ENCODE measurements around the gene AVEN. TPM values are rescaled to one million over a fixed set of nuclear protein-coding genes. Genes with fewer than 3 reads are reported as not detected.
"Not testable (repeated sequence)": the region's sequence is repeated elsewhere in the genome, so short reads cannot be mapped to it uniquely, and the experiment has no call there.

AVEN gene
- total RNA-seq, 2 donors from 2014 or later: 18.9 to 20.7 TPM

- peaks cover under 1% of the 10 kb centered on the region for H3K9me3 ChIP-seq (ENCODE audit: control insufficient read depth, low read length)
- Mint-ChIP-seq H3K27me3 (ENCODE audit: insufficient read depth) (peaks cover 7% of the 10 kb centered on the region), H3K4me1 (peaks cover 6% of the 10 kb centered on the region), H3K27ac (no peak overlapping the region), H3K4me3 (no peak overlapping the region), H3K36me3 (ENCODE audit: low read depth) (no peaks in the 10 kb centered on the region), H3K9me3 (peaks cover 10% of the 10 kb centered on the region)
- no peaks in the 10 kb centered on the region for H3K4me1 ChIP-seq (ENCODE audit: control insufficient read depth, insufficient read depth, low read length)
- no peak overlapping the region for H3K9ac ChIP-seq (ENCODE audit: extremely low read depth, low read length, poor library complexity, severe bottlenecking)
- no peak overlapping the region for H3K27ac ChIP-seq (ENCODE audit: low read depth, low read length)
- no peak for TF ChIP-seq CTCF (conservative IDR thresholded peaks at IDR 0.05)
- WGBS, 2 experiments (ENCODE audit: insufficient coverage in 1 of 2, insufficient read length in 1 of 2): 94 to 100% methylated on average over 1 to 5 of the region's 5 CpGs
- H3K36me3 ChIP-seq (ENCODE audit: control insufficient read depth, insufficient read depth, low read length): no peaks in the 10 kb centered on the region
- DNase-seq: no peak
- no peak overlapping the region for H3K4me3 ChIP-seq (ENCODE audit: low read length)
- H3K27me3 ChIP-seq (ENCODE audit: control insufficient read depth, insufficient read depth, low read length, poor library complexity, severe bottlenecking): no peaks in the 10 kb centered on the region
Measured at GRCh38 chr15:34056911-34057310, 17.9 kb upstream of the AVEN start.

GRCh38 chr15:34055868-34056595 is 17.0 kb upstream of the AVEN start:
- peaks cover 9% of the 10 kb centered on the region for H3K27me3 Mint-ChIP-seq (ENCODE audit: insufficient read depth)
- H3K27ac ChIP-seq (ENCODE audit: low read depth, low read length): no peak overlapping the region
- H3K36me3 ChIP-seq (ENCODE audit: control insufficient read depth, insufficient read depth, low read length): no peaks in the 10 kb centered on the region
- no peak overlapping the region for H3K4me3 ChIP-seq (ENCODE audit: low read length)
- 85 to 91% methylated on average over 3 of the region's 3 CpGs for WGBS, 2 experiments (ENCODE audit: insufficient coverage in 1 of 2, insufficient read length in 1 of 2)
- H3K9me3 Mint-ChIP-seq: peaks cover 19% of the 10 kb centered on the region
- no peaks in the 10 kb centered on the region for H3K27me3 ChIP-seq (ENCODE audit: control insufficient read depth, insufficient read depth, low read length, poor library complexity, severe bottlenecking)
- H3K36me3 Mint-ChIP-seq (ENCODE audit: low read depth): no peaks in the 10 kb centered on the region
- no peaks in the 10 kb centered on the region for H3K4me1 ChIP-seq (ENCODE audit: control insufficient read depth, insufficient read depth, low read length)
- H3K9ac ChIP-seq (ENCODE audit: extremely low read depth, low read length, poor library complexity, severe bottlenecking): no peak overlapping the region
- H3K4me3 Mint-ChIP-seq: no peak overlapping the region
- H3K27ac Mint-ChIP-seq: no peak overlapping the region
- TF ChIP-seq CTCF (conservative IDR thresholded peaks at IDR 0.05): no peak
- no peak for DNase-seq
- peaks cover 6% of the 10 kb centered on the region for H3K4me1 Mint-ChIP-seq
- H3K9me3 ChIP-seq (ENCODE audit: control insufficient read depth, low read length): peaks cover 9% of the 10 kb centered on the region

- Mint-ChIP-seq H3K4me1 (peaks cover 6% of the 10 kb centered on the region), H3K9me3 (peaks cover 35% of the 10 kb centered on the region), H3K27me3 (ENCODE audit: insufficient read depth) (peaks cover 9% of the 10 kb centered on the region), H3K27ac (no peak overlapping the region), H3K4me3 (no peak overlapping the region), H3K36me3 (ENCODE audit: low read depth) (no peaks in the 10 kb centered on the region)
- Histone ChIP-seq H3K4me1 (ENCODE audit: control insufficient read depth, insufficient read depth, low read length) (no peaks in the 10 kb centered on the region), H3K36me3 (ENCODE audit: control insufficient read depth, insufficient read depth, low read length) (no peaks in the 10 kb centered on the region), H3K9me3 (ENCODE audit: control insufficient read depth, low read length) (peaks cover 22% of the 10 kb centered on the region), H3K9ac (ENCODE audit: extremely low read depth, low read length, poor library complexity, severe bottlenecking) (no peak overlapping the region), H3K27me3 (ENCODE audit: control insufficient read depth, insufficient read depth, low read length, poor library complexity, severe bottlenecking) (no peaks in the 10 kb centered on the region), H3K4me3 (ENCODE audit: low read length) (no peak overlapping the region), H3K27ac (ENCODE audit: low read depth, low read length) (no peak overlapping the region)
- TF ChIP-seq CTCF (conservative IDR thresholded peaks at IDR 0.05): no peak
- DNase-seq: no peak
- 83 to 94% methylated on average over 1 to 3 of the region's 3 CpGs for WGBS, 2 experiments (ENCODE audit: insufficient coverage in 1 of 2, insufficient read length in 1 of 2)
Measured at GRCh38 chr15:34054081-34054707, 15.2 kb upstream of the AVEN start.

GRCh38 chr15:34050385-34050784 is 11.4 kb upstream of the AVEN start:
- H3K9me3 ChIP-seq (ENCODE audit: control insufficient read depth, low read length): peaks cover 29% of the 10 kb centered on the region
- H3K9me3 Mint-ChIP-seq: peaks cover 49% of the 10 kb centered on the region
- H3K4me1 Mint-ChIP-seq; H3K36me3 Mint-ChIP-seq (ENCODE audit: low read depth); H3K4me3 ChIP-seq (ENCODE audit: low read length); H3K4me3 Mint-ChIP-seq; H3K4me1 ChIP-seq (ENCODE audit: control insufficient read depth, insufficient read depth, low read length); H3K36me3 ChIP-seq (ENCODE audit: control insufficient read depth, insufficient read depth, low read length); H3K27ac ChIP-seq (ENCODE audit: low read depth, low read length); H3K9ac ChIP-seq (ENCODE audit: extremely low read depth, low read length, poor library complexity, severe bottlenecking); H3K27ac Mint-ChIP-seq; DNase-seq; H3K27me3 Mint-ChIP-seq (ENCODE audit: insufficient read depth); H3K27me3 ChIP-seq (ENCODE audit: control insufficient read depth, insufficient read depth, low read length, poor library complexity, severe bottlenecking): not testable (repeated sequence)
- WGBS, 2 experiments (ENCODE audit: insufficient coverage in 1 of 2, insufficient read length in 1 of 2): 87% methylated on average over 1 of the region's 1 CpG; no CpG with 5 or more reads in 1 of the 2 experiments

Data from endodermal cell (in vitro differentiated cells).